CMK (cell line): ENCODE results near the gene KLF5.
"Not testable (repeated sequence)": the region's sequence is repeated elsewhere in the genome, so short reads cannot be mapped to it uniquely, and the experiment has no call there.

ENCODE experiments used
- DNase-seq: peaks from one replicate; pipeline ENCODE4 v3.0.0-alpha.2; 2010; ENCODE audit warnings: low read depth

Gene KLF5

DNA sequence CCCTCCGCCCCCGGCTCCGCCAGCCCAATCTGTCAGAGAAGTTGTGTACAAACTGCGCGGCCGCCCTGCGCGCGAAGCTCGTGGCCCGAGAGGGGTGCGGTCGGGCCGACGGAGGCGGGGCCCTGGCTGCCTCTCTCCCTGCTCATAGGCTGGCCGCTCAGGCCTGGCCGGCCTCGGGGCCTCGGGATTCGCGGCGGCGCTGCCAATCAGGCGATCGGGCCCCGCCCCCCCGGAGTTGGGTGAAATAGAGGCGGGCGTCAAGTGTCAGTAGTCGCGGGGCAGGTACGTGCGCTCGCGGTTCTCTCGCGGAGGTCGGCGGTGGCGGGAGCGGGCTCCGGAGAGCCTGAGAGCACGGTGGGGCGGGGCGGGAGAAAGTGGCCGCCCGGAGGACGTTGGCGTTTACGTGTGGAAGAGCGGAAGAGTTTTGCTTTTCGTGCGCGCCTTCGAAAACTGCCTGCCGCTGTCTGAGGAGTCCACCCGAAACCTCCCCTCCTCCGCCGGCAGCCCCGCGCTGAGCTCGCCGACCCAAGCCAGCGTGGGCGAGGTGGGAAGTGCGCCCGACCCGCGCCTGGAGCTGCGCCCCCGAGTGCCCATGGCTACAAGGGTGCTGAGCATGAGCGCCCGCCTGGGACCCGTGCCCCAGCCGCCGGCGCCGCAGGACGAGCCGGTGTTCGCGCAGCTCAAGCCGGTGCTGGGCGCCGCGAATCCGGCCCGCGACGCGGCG lies at the start of gene KLF5:
Gene KLF5, plus strand, starts transcription at position 270 of the 724 bp plus-strand sequence. Its CDS starts 323 bp downstream, at position 593.
- peak; percentile 66 for DNase-seq

DNA sequence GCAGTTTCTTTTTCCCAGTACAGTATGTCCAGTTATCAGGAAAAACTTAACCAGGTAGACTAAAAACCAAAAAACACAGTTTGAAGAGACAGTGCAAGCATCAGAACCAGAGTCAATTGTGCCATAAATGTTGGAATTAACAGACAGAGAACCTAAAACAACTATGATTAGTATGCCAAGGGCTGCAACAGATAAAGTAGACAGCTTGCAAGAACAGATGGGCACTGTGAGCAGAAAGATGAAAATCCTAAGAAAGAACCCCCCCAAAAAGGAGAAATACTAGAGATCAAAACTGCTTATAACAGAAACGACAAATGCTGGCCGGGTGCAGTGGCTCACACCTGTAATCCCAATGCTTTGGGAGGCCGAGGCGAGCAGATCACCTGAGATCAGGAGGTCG lies 47.1 kb upstream of the KLF5 start:
- DNase-seq = no peak

DNA sequence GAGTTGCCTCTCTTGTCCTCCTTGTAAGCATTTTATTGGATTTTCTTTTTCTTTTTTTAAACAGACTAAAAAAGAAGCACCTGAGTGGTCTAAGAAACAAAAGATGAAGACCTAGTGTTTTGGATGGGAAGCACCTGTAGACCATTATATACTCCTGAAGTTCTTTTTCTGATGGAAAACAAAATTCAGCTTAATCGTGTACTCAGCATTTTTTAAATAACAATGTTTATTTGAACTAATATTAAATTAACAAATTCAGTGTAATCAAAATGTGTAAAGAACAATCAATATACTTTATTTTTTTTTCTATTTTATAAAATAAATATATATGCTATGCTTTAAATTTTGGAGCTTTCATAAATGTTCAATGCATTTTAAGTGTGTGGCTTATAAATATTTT lies 43.0 kb upstream of the KLF5 start:
- DNase-seq = no peak

DNA sequence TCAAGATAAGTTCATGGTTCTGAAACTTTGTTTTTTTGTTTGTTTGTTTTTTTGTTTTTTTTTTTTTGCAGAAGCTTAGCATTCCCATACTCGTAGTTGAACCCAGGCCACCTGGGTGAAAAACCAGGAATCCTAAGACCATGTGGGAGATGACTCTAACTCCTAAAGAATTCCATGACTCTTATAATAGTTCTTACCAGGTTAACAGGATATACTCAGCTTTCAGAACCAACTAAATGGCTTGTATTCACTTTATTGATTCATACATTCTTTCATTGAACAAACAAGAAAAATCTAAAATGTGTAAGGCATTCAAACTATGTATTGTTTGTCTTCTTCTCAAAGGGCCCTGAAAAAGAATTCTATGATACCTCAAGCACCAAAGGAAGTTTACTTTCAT lies 40.5 kb upstream of the KLF5 start:
- no peak for DNase-seq

DNA sequence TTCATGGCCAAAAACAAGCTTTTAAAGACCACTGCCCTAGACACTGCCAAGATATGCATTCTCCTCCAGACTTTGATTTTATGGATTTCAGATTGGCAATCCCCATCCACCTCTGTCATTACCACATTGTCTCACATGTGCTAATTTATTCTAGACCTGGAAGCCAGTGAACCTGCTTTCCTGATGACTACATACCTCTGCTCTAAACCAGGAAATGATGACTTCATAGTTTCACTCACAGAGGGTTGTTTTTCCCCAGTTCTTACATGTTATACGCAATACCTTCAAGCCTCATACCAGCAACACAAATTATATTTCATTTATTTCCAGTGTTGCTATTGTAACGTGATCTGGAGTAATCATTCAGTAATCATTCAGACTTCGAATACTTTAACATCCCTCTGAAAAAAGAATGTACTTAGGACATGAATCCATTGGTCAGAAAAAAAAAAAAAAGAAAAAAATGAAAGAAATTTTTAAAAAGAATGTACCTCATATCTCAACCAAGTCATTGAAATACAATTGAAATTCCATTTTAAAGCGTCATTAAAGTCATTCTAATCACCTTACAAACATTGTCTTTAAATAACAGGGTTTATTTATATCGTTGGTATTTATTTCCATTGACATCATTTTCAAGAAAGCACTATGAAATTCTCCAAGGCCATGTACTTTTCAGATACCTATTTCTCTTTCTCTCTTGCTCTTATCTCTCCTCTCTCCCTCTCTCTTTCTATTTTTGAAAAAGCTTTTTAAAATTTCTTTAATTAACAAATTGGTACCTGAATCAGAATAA lies 33.4 kb upstream of the KLF5 start:
- no peak for DNase-seq

DNA sequence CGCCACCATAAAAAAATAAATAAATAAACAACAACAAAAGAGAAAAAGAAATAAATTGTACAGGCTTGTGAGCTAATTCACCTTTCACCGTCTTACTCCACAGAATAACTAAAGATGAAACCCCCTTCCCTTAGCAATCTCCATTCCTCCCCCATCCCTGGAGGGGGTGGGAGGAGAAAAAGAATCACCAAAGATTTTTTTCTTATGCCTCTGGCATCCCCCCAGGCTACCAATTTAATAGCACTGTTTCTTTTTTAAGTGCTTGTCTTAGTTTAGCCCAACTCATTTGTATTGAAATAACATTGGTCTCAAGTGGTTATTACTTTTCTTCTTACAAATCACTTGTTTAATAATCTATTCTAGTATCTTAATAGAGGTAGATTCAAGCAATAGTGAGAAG lies 23.9 kb upstream of the KLF5 start:
- DNase-seq = no peak

DNA sequence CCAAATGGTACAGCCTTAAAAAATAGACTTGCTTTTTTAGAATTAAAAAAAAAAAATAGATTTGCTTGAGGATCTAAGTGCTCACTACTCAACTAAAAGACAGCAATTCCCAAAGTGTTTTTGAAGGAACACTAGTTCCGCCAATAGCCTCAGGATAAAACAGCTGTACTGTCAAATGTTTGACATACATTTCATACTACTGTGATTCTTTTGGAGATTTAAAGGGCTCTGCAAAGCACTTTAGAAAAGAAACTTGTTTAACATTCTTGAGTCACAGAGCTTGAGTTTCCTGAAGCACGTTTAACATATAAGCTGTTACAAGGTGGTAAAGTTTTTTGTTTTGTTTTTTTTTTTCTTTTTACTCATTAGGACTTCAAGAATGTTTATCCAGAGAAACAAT lies 23.1 kb upstream of the KLF5 start:
- DNase-seq = no peak

DNA sequence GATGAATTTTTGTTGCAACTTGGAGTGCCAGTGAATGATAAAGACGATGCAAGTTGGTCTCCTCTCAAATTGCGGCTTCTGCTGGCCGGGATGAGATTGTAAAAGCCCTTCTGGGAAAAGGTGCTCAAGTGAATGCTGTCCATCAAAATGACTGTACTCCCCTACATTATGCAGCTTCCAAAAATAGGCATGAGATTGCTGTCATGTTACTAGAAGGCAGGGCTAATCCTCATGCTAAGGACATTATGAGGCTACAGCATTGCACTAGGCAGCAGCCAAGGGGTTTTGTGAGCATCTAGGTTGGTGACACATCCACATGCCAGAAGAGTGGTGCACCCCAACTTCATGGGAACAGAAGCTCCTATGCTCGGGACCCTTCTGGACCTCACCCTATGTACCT lies 22.2 kb upstream of the KLF5 start:
- DNase-seq = no peak

DNA sequence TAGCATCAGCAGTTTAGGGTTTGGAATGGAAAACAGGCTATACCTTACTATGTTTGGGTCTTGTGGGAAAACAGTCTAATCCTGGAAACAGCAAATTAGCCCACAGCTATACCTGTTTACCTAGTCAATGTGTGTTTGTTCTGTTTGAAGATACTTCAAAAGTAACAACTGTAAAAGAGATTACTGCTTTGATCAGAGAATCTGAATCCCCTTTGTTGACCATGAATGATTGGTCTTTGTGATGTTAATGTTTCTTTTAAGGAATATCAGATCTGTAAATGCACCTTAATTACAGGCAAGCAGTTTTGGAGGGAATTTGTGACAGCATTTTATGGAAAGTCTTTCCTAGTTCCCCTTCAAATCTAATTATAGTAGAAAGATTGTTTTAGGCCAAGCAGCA lies 20.7 kb upstream of the KLF5 start:
- no peak for DNase-seq

DNA sequence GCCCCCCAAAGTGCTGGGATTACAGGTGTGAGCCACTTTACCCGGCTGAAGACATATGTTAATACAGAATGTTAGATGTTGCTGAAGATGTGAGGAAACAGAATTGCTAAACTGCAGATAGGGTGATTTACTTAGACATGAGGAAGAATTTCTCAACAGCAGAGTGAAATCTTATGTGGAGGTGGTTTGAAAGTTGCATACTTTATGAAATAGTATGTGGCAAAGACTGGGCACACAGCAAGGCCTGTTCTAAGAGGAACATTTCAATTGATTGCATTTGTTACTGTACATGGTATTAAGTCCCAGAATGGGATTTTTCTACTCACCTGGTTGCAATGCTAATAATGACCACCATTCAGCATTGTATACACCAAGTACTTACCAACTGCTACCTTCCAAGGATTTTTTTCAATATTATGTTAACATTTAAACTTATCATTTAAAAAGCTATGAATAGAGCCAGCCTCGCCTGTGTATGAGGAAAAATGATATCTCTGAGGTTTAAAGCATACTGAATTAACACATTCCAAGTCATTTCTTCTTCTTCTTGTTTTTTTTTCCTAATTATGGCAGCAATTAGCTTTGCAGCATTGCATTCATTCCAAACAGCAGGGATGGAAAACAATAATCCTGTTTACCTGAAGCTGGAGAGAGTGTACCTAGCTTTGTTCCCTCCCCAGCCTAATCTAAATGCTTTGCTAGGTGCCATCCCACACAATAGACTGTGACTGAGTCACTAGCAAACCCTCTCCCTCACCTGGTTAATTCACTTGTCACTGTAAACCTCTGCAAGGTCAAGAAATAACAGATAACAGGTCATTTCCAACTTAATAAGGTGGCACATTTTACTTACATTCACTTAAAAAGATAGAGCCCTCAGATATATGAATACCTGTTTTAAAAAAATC lies 19.4 kb upstream of the KLF5 start:
- no peak for DNase-seq

DNA sequence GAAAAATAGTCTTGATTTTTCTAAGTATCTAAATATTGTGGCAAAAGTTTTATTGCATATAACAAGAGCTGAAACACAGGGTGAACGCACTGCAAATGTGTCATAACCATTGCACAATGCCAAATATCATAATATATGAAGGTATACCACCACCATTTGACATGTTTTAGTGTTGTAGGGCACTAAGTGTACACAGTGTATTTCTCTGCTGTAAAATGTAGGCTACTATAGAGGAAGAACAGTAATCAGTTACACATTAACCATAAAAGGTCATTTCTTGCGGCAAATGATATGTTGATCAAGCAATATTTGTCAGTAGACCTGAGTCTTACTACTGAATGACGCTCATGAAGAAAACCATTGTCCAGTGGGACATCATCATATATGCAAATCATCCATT lies 18.3 kb upstream of the KLF5 start:
- no peak for DNase-seq

DNA sequence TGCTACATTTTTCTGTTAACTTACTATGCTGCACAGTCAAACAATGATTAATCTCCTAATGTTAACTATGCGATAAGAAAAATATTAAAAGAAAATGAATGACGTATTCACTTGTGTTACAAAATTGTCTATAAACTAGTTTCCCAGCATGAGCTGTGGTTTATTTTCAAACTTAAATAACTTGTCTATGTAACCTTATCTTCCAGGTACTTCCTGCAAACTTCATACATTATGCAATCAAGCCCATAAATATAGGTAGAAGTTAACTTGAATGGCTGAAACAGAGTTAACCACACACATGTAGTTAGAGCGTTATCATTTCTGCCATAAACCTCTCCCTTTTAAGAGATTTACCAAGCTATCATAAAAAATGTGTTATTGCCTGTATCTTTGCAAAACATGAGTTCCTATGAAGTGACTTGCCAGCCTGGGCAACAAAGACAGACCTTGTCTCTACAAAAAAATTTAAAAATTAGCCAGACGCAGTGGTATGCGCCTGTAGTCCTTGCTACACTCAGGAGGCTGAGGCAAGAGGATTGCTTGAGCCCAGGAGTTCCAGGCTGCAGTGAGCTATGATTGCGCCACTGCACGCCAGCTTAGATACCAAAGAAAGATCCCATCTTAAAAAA lies 17.7 kb upstream of the KLF5 start:
- peak; percentile 75 for DNase-seq

DNA sequence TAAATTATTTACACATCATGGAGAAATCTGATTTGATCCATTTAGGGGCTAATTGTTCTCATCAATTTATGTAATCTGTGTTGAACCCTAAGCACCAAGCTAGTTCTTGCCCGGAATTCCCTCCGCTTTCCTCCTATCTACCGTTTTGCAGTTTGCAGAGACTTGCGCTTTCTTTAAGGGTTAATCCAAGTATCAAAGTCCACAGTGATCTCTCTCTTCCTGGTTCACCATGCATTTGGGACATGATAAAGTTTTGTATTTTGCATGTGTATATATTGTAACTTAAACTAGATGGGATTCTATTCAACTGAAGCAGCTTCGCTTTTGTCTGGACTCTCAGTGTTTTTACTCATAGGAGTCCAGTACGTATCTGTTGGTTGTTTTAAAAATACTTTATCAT lies 13.8 kb upstream of the KLF5 start:
- no peak for DNase-seq

DNA sequence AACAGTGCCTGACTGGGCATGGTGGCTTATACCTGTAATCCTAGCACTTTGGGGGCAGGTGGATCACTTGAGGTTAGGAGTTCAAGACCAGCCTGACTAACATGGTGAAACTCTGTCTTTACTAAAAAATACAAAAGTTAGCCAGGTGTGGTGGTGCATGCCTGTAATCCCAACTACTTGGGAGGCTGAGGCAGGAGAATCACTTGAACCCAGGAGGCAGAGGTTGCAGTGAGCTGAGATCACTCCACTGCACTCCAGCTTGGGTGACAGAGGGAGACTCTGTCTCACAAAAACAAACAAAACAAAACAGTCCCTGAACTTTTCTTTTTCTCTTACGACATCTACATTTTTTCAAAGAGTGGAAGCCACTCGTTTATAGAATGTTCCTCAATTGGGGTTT lies 10.2 kb upstream of the KLF5 start:
- not testable (repeated sequence) for DNase-seq

DNA sequence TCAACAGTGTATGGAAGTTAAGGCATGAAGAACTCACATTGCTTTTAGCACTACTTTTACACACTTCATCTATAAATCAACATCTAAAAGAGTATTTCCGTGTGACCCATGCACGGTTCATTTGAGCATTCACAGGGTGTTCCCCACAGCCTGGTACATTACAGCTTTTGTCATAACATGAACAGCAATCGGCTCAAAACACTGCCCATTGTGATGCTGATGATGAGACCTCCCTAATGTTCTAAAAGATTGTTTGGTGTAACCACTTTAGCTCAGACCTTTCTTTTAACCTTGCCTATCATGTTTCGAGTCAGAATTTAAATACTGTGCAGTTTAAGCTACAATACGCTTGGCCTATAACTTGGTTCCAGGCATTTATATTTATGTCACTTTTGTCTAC lies 4.1 kb upstream of the KLF5 start:
- no peak for DNase-seq

DNA sequence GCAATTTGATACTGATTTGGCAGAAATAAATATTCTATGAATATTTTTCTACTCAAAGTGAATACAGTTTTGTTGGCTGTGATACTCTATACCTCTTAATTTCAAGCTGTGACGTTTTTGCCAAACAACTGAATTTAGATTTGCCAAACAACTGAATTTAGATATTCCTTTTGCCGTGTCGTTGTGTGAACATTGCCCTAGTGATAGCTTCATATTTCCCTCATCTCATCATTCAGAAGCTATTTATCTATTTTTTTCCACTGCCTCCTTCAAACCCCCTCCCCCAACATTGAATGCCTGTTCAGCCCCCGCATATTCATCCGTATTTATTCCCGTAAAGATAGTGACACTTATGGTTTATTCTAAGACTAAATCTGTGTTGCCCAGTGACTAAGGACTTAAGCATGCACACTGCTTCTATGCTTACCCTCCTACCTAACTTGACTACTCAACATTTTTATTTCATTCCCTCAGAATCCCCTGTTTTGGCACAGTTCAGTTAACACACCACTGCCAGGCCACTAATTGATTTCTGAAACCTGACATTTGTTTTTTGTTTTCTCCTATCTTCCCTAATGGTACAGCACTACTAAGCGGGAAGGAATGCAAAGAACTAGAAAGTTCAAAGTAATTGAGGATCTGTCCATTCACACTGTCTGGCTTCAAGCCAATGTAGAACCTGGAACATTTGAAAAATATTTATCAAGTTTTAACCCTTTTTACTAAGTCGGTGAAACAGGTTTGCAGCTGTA lies 2.8 kb upstream of the KLF5 start:
- DNase-seq = no peak

DNA sequence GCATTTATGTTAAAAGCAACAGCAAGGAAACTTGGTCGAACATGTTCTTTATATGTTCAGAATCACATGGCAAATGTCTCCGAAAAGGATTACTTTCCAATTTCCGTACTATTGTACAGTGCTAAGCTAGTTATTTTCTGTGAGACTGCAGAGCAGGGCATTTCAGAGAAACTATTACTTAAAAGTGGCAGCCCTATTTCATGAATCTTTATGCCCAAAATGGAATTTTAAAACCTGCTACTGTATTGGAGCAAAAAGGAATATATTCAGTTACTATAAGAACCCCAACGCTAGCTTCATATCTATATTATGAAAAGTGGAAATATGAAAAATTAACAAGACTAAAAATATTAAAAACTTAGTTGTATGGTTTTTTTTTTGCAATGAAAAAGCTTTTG lies 2.2 kb upstream of the KLF5 start:
- no peak for DNase-seq

DNA sequence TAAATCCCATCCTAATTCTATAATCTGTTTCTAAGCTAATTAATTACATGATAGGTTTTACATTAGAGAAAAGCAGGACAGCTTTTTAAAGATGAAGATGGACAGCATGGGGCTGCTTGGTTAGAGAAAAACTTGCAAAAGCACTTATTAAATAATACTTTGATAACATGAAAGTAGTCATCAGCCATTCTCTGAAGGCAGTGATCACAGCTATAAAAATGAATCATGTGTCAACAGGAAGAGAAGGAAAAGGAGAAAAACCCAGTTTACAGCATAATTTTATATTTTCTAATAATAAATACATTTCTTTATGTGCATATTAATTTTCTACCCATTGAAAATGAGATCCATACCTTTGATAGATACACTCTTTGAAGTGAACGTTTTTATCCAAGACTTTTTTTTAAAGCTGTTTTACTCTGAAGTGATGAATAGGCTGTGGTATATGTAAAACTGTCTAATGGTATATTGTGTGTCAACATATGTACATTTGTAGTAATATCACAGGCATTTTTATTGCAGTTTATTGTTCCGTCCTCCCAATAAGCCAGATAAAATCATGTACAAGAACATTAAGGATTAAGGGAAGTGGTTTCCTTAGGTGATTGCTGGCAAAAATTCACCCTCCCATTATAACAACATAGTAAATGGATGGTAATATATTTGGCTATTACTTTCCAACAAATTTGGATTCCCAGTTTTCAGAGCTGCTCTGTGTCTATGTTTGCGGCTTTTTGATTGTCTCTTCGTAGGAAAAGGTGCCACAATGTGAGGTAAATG lies 1.3 kb upstream of the KLF5 start:
- DNase-seq = no peak

DNA sequence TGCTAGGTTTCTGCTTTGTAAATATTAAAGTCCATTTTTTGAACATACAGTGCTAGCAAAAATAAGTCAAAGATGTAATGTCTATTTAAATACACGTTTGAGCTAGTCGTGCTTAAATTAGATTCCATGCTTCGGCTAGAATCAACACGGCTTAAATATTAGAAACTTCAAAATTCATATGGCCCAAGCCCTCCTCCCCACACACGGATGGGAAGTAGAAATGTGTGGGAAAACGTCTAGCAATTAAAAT lies 816 bp upstream of the KLF5 start:
- DNase-seq = no peak

DNA sequence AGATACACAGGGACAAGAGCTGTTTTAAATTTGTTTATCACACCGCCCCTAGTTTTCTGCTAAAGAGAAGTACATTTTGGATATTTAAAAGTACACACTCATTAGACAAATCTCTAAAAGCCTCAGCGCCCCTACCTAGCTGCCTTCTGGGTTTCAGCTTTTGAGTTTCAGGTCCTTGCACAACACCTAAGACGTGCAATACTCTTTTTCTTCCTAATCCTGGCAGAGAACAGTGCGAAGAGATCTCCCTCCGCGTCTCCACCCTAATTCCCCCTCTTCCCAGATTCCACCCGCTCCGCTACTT lies 421 bp upstream of the KLF5 start:
- no peak for DNase-seq
